ENCODE results near the gene AFG3L2. TPM values are rescaled to one million over a fixed set of nuclear protein-coding genes. Genes with fewer than 3 reads are reported as not detected.

Gene AFG3L2
- total and polyA plus RNA-seq, 2 of the 13 experiments (the other 11 are each of a cell fraction or from before 2014, with no cell fraction given), result 28.6 to 86.9 TPM

GRCh38 chr18:12376754-12377555 is at the start of gene AFG3L2 (continued):
- TF ChIP-seq HNRNPUL1 (IDR thresholded peaks at IDR 0.05; ENCODE audit: low read depth, low read length), result no peak
- TF ChIP-seq ZNF672 (CRISPR knock-in tag; IDR thresholded peaks at IDR 0.05), result no peak
- TF ChIP-seq GFI1 (CRISPR knock-in tag; IDR thresholded peaks at IDR 0.05; ENCODE audit: borderline replicate concordance), result peak; percentile 55; the same call in 1 of the 2 replicates
- no peak for TF ChIP-seq ATF2 (CRISPR knock-in tag; IDR thresholded peaks at IDR 0.05)
- TF ChIP-seq RXRB (CRISPR knock-in tag; IDR thresholded peaks at IDR 0.05; ENCODE audit: borderline replicate concordance), result no peak
- TF ChIP-seq ZNF10 (CRISPR knock-in tag; IDR thresholded peaks at IDR 0.05; ENCODE audit: borderline replicate concordance, low read depth), result no peak
- TF ChIP-seq ZNF350 (CRISPR knock-in tag; IDR thresholded peaks at IDR 0.05; ENCODE audit: borderline replicate concordance, low read depth), result peak; percentile 48; the same call in 1 of the 2 replicates
- TF ChIP-seq ZNF3 (CRISPR knock-in tag; IDR thresholded peaks at IDR 0.05), result no peak
- TF ChIP-seq ZNF660 (CRISPR knock-in tag; IDR thresholded peaks at IDR 0.05; ENCODE audit: borderline replicate concordance, low read depth), result no peak
- TF ChIP-seq ZBTB20 (CRISPR knock-in tag; IDR thresholded peaks at IDR 0.05; ENCODE audit: borderline replicate concordance, low read depth), result no peak
- peak; percentile 79 for TF ChIP-seq ZFP36L1 (CRISPR knock-in tag; IDR thresholded peaks at IDR 0.05)
- no peak for TF ChIP-seq ZKSCAN5 (CRISPR knock-in tag; IDR thresholded peaks at IDR 0.05)
- TF ChIP-seq PBX2 (CRISPR knock-in tag; IDR thresholded peaks at IDR 0.05), result no peak
- TF ChIP-seq ZNF761 (CRISPR knock-in tag; conservative IDR thresholded peaks at IDR 0.05), result 0 out of 2 replicates have a peak, but pooled peaks have one; percentile 40
- TF ChIP-seq, protein P1, sequence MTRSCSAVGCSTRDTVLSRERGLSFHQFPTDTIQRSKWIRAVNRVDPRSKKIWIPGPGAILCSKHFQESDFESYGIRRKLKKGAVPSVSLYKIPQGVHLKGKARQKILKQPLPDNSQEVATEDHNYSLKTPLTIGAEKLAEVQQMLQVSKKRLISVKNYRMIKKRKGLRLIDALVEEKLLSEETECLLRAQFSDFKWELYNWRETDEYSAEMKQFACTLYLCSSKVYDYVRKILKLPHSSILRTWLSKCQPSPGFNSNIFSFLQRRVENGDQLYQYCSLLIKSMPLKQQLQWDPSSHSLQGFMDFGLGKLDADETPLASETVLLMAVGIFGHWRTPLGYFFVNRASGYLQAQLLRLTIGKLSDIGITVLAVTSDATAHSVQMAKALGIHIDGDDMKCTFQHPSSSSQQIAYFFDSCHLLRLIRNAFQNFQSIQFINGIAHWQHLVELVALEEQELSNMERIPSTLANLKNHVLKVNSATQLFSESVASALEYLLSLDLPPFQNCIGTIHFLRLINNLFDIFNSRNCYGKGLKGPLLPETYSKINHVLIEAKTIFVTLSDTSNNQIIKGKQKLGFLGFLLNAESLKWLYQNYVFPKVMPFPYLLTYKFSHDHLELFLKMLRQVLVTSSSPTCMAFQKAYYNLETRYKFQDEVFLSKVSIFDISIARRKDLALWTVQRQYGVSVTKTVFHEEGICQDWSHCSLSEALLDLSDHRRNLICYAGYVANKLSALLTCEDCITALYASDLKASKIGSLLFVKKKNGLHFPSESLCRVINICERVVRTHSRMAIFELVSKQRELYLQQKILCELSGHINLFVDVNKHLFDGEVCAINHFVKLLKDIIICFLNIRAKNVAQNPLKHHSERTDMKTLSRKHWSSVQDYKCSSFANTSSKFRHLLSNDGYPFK (CRISPR knock-in tag; IDR thresholded peaks at IDR 0.05; ENCODE audit: borderline replicate concordance), result peak; percentile 50; the same call in 1 of the 2 replicates
- peak; percentile 65; the same call in 1 of the 2 replicates for TF ChIP-seq BRF2 (CRISPR knock-in tag; IDR thresholded peaks at IDR 0.05)
- peak; percentile 73; the same call in 1 of the 2 replicates for TF ChIP-seq HOXA5 (CRISPR knock-in tag; IDR thresholded peaks at IDR 0.05)
- no peak for TF ChIP-seq NFATC3 (CRISPR knock-in tag; IDR thresholded peaks at IDR 0.05)
- no peak for TF ChIP-seq ZNF614 (CRISPR knock-in tag; IDR thresholded peaks at IDR 0.05; ENCODE audit: borderline replicate concordance)
- TF ChIP-seq ELF1 (CRISPR knock-in tag; IDR thresholded peaks at IDR 0.05), result no peak; the same call in 1 of the 2 replicates
- peak; percentile 79; the same call in 1 of the 2 replicates for TF ChIP-seq CREBL2 (CRISPR knock-in tag; IDR thresholded peaks at IDR 0.05; ENCODE audit: borderline replicate concordance)
- no peak for TF ChIP-seq ZNF282 (IDR thresholded peaks at IDR 0.05; ENCODE audit: partially characterized antibody)

Data from HepG2 (cell line).